Stimulated activated CD8-positive, alpha-beta memory T cell treated with anti-CD3 and anti-CD28 coated beads, Interleukin-15, amount 100 ng/mL, for 4 hours (primary cell): ENCODE results near the gene LEP.
A peak's percentile ranks its signal among the peaks of the same experiment; 100 is the strongest.
"Not testable (repeated sequence)": the region's sequence is repeated elsewhere in the genome, so short reads cannot be mapped to it uniquely, and the experiment has no call there.

Experiments
- DNase-seq, 2 donors: peaks; one replicate each; pipeline ENCODE4 v3.0.0-alpha.2; 2020; ENCODE audit warnings: low read depth in 2 of 2

Gene LEP

DNA sequence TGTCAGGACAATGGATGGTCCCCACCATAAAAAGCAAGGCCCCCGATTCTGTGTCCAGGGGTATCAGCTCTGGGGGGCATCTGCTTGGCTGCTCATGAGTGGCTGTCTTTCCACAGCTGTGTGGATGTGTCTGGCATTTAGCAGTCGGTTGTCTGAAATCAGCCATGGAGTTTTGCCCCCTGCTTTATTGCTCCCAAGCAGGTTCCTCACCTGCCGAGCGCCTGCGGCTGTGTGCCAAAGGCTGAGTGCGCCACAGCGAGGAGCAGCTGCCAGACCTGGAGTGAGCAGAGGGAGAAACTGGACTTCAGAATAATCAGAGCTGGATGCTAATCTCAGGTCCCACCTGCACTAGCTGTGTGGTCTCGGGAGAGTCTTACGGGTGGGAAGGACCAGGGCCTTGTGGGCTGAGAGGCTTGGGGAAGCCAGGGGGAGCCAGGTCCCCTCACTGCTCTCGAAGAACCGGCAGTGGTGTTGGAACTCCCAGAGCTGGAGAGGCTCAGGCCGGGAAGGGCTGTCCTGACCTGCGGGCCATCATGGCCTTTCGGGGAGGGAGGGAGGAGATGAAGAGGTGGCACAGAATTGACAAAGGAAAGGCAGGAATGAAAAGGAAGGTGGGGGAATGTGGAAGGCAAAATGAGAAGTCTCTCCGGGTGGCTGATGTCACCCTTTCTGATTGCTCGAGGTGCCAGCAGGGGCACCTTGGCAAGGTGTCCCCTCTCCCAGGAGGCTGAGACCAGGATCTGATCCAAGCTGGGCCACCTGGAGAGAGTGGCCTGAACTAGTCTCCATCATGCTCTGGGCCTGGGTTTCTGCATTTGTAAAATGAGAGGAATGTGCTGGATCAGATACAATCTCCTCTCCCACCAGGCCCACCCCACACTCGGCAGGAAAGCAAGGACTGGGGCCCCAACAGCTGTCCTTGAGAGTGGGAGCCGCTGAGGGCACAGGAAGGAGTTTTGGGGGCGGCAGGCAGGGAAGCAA lies 30.2 kb upstream of the LEP start:
- no peak for DNase-seq

- DNase-seq: no peak
Observed at GRCh38 chr7:128211626-128212025, 29.5 kb upstream of the LEP start.

DNA sequence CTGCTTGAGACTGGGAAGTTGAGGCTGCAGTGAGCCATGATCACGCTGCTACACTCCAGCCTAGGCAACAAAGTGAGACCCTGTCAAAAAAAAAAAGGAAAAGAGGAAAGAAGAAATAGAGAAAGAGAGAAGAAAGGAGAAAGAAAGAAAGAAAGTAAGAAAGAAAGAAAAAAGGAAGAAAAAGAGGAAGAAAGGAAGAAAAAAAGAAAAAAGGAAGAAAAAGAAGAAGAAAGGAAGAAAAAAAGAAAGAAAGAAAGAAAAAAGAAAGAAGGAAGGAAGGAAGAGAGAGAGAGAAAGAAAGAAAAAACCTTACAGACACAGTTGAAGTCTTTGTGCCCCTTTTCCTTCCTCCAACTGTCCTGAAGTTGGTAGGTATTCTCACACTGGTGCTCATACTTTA lies 26.6 kb upstream of the LEP start:
- no peak for DNase-seq

- DNase-seq: no peak
Observed at GRCh38 chr7:128215281-128215680, 25.8 kb upstream of the LEP start.

GRCh38 chr7:128215739-128216138 lies 25.3 kb upstream of the LEP start:
- DNase-seq: no peak

DNA sequence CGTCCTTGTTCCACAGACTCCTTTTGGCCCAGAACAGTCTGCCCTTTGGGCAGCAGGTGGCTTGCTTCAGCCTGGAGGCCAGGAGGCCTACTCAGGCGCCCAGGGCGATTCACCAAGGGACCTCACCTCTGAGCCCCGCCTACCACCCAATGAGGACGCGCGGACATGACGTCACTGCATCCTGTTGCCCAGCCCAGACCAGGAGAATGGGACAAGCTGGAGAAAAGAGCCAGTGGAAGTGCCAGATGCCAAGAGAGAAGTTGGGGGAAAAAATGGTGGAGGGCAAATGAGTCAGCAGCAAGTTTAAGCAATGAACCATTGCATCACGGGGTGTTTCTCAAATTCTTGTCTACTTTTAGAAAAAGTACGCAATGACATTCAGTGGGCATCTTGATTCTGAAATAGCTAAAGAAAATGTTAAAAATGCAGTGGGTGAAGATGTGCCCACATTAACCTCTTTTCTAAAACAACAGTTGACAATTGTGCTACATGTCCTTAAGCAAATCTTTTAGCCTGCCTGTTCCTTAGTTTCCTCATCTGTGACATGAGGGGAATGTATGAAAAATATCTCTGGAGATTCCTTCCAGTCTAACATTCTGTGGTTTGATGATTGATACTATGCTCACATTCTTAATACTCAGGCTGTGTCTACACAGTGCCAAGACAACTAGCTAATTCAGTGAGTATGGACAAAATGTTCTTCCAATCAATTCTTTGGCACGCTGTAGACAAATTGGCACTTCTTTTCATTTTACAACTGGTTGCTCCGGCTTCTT lies 23.9 kb upstream of the LEP start:
- no peak for DNase-seq

GRCh38 chr7:128217967-128218652 lies 23.0 kb upstream of the LEP start:
- no peak for DNase-seq

DNA sequence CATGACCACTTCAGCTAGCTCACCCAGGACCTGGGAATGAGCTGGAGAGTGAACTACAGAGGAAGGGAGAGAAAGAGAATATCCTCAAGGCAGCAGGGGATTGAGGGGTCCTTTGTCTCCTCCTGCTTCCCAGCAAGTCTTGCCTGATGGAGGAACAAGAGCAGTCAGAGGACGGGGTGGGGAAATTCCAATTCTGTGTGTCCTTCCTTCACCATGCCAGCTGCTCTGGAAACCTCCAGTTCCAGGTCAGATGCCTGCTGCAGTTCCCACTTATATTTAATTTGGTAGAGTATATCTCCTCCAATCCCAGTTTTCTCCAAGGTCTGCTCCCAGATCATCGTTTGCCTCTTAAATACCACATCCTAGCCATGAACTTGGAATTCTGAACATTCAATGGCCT lies 21.4 kb upstream of the LEP start:
- no peak for DNase-seq

GRCh38 chr7:128221929-128222403 lies 19.1 kb upstream of the LEP start:
- no peak for DNase-seq

DNA sequence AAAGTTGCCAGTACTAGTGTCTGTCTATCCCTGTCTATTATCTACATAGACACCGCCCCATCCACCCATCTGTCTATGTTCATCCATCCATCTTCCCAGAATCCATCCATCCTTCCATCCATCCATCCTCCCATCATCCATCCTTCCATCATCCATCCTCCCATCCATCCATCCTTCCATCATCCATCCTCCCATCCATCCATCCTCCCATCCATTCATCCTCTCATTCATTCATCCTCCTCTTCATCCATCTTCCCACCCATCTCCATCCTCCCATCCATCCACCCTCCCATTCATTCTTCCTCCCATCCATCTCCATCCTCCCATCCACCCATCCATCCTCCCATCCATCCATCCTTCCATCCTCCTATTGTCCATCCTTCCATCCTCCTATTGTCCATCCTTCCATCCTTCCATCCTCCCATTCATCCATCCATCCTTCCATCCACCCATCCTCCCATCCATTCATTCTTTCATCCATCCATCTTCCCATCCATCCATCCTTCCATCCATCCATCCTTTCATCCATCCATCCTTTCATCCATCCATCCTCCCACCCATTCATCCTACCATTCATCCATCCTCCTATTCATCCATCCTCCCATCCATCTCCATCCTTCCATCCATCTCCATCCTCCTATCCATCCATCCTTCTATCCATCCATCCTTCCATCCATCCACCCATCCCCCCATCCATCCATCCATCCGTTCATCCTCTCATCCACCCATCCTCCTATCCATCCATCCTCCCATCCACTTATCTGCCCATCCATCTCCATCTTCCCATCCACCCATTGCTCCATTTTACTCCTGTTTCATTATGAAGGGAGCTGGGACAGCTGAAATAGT lies 14.7 kb upstream of the LEP start:
- no peak for DNase-seq

DNA sequence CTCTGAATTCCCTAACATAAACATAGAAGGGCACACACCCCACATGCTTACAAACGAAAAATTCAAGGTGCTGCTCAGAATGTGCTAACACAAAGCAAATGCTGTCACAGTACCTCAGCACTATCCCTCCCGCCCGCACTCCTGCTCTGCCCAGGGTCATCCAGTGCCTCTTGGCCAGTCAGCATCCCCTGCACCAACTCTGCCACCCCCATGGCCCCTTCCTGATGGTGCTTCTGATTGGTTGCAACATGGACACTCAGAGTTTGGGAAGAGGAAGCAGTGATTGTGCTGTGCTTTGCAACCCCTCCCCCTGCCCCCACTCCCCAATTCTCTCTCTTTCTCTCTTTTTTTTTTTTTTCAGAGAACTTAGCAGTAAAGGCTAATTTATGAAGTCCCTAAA lies 13.8 kb upstream of the LEP start:
- DNase-seq: no peak

GRCh38 chr7:128231021-128231420 lies 10.1 kb upstream of the LEP start:
- no peak for DNase-seq

DNA sequence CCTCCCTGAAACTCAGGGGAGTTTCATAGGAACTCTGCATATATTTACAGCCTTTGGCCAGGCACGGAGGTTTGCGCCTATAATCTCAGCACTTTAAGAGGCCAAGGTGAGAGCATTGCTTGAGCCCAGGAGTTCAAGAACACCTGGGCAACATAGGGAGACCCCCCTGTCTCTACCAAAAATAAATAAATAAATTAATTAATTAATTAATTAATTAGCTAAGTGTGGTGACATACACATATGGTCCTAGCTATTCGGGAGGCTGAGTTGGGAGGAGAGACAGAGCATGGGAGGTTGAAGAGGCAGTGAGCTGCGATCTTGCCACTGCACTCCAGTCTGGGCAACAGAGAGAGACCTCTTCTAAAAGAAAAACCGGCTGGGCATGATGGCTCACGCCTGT lies 9.4 kb upstream of the LEP start:
- no peak for DNase-seq

DNA sequence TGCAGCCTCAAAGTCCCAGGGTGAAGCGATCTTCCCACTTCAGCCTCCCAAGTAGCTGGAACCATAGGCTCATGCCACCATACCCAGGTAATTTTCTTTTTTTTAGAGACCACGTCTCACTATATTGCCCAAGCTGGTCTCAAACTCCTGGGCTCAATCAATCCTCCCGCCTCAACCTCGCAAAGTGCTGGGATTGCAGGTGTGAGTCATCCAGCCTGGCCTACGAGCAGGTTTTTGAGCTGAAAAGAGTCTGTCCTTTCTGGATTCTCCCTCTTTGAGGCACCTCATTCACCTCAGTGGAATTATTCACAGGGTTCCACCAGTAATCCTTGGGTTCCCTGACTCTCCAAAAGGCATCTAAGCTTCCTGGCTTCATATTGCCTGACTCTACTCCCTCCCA lies 7.6 kb upstream of the LEP start:
- no peak for DNase-seq

- DNase-seq: no peak
Observed at GRCh38 chr7:128234476-128235026, 6.5 kb upstream of the LEP start.

GRCh38 chr7:128235471-128235870 lies 5.6 kb upstream of the LEP start:
- DNase-seq: no peak

DNA sequence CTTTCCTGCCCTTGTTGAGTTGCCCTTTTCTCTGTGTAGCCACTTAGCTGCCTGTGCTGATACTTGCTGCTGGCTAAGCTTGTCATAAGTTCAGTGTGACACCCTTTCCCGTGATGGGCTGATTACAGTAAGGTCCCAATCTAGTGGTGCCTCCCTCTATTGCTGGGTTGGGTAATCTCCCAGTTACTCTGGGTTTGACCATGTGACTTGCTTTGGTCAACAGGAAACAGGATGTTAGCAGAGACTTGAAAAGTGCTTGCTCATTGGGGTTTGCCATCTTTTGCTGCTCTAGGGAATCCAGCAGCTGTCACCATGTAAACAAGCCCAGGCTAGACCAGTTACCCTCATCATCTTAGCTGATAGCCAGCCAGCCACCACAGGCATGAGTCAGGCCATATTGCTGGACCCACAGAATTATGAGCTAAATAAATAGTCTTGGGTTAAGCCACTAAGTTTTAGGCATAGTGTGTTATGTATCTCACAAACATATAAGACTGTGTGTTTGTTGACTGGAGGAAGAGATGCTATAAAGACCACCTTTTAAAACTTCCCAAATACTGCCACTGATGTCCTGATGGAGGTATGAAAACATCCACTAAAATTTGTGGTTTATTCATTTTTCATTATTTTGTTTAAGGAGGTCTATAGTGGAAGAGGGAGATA lies 4.0 kb upstream of the LEP start:
- peak in 1 of 2 donors; percentile 1 for DNase-seq

DNA sequence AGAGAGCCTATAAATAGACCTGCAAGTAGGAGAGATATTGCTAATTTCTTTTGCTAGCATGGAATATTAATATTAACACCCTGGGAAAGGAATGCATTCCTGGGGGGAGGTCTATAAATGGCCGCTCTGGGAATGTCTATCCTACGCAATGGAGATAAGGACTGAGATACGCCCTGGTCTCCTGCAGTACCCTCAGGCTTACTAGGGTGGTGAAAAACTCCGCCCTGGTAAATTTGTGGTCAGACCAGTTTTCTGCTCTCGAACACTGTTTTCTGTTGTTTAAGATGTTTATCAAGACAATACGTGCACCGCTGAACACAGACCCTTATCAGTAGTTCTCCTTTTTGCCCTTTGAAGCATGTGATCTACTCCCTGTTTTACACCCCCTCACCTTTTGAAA lies 1.9 kb upstream of the LEP start:
- DNase-seq: not testable (repeated sequence)

- DNase-seq: no peak
Observed at GRCh38 chr7:128242661-128243060, 1.6 kb downstream of the LEP start.

GRCh38 chr7:128243273-128243672 lies 2.2 kb downstream of the LEP start:
- DNase-seq: no peak
